Osteoblast (primary cell): ENCODE measurements around the gene TNIK. TPM values are rescaled to one million over a fixed set of nuclear protein-coding genes. Genes with fewer than 3 reads are reported as not detected.

Experiments used
- DNase-seq: peaks from one replicate; pipeline ENCODE4 v3.0.0; 2011; ENCODE audit warnings: low spot score, mixed read lengths; ENCODE audit not compliant: insufficient read length; ENCODE audit errors: missing footprints
- H2AFZ ChIP-seq: 2 replicates; pipeline ENCODE4 v1.6.0; 2011; ENCODE audit warnings: mild to moderate bottlenecking, low read length
- H3K27ac ChIP-seq: 2 replicates; pipeline ENCODE4 v1.5.1; 2011; ENCODE audit warnings: mild to moderate bottlenecking, low read depth, low read length, moderate library complexity
- H3K27me3 ChIP-seq: 2 replicates; pipeline ENCODE4 v1.6.0; 2012; ENCODE audit warnings: mild to moderate bottlenecking, control low read depth, inconsistent platforms, low read length, moderate library complexity; ENCODE audit not compliant: insufficient read depth
- H3K36me3 ChIP-seq: 2 replicates; pipeline ENCODE4 v1.5.1; 2011; ENCODE audit warnings: mild to moderate bottlenecking, low read length, control low read depth, moderate library complexity; ENCODE audit not compliant: insufficient read depth
- H3K4me1 ChIP-seq: 2 replicates; pipeline ENCODE4 v1.5.1; 2011; ENCODE audit warnings: mild to moderate bottlenecking, low read length, control low read depth, moderate library complexity; ENCODE audit not compliant: insufficient read depth
- H3K4me2 ChIP-seq: 2 replicates; pipeline ENCODE4 v1.6.0; 2011; ENCODE audit warnings: mild to moderate bottlenecking, low read length; ENCODE audit not compliant: insufficient read depth
- H3K4me3 ChIP-seq: fragments of 200-600 bp; sonication (generic); 3 replicates; pipeline ENCODE4 v1.5.1; 2012; ENCODE audit warnings: mild to moderate bottlenecking, low read length, inconsistent platforms; ENCODE audit not compliant: insufficient read depth
- H3K79me2 ChIP-seq: 2 replicates; pipeline ENCODE4 v1.6.0; 2012; ENCODE audit warnings: mild to moderate bottlenecking, low read length, control low read depth, inconsistent platforms; ENCODE audit not compliant: insufficient read depth
- H3K9me3 ChIP-seq: 2 replicates; pipeline ENCODE4 v1.5.1; 2011; ENCODE audit warnings: low read depth, low read length, control low read depth
- H4K20me1 ChIP-seq: 2 replicates; pipeline ENCODE4 v1.6.0; 2012; ENCODE audit warnings: mild to moderate bottlenecking, low read length, control low read depth; ENCODE audit not compliant: insufficient read depth
- total RNA-seq: library from RNA; depleted of rRNA; stranded (reverse); fragments of >200 nt; gene quantifications from 2 replicates; pipeline ENCODE4 v1.2.3, GENCODE V29; 2012
- TF ChIP-seq, protein P1 (sequence below): IDR thresholded peaks from 2 replicates; pipeline ENCODE4 v1.5.1; 2011; ENCODE audit warnings: mild to moderate bottlenecking, low read depth, low read length, moderate library complexity; ENCODE audit errors: extremely low read depth

TNIK gene
- total RNA-seq, 1 donor: 7.6 TPM

DNA sequence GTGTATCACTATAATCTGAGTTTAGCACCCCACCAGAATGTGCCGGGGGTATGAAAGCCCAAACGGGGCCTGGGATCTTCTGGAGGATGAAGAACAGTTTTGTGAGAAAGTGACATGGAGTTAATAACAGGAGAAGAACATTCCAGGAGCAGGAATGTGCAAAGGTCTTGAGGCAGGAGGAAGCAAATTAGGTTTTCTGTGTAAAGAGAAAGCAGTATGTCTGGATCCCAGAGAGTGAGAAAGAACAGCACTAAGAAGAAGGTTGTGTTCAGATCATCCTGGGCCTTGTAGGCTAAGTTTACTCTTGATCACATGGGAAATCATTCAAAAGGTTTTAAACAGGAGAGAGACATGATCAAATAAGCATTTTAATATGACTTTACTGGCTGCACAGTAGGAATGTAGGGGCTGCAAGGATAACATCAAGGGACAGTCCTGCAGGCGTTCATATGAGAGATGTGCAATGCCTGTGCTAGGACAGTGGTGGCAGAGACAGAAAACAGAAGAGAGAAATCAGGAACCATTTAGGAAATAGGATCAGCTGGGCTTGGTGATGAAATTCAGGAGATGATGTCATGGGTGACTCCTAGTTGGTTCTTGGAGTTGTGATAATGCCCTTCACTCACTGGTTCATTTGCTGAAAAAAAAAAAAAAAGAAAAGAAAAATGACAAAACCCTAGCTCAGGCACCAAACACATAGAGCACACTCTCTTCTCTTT is 113.5 kb downstream of the TNIK start:
- Histone ChIP-seq H3K4me2 (no peak overlapping the region), H3K27me3 (peaks cover 79% of the 10 kb centered on the region), H3K4me3 (no peak overlapping the region), H3K9me3 (no peaks in the 10 kb centered on the region), H3K27ac (no peak overlapping the region), H3K79me2 (no peaks in the 10 kb centered on the region), H3K4me1 (peaks cover 7% of the 10 kb centered on the region), H3K36me3 (no peaks in the 10 kb centered on the region), H4K20me1 (peaks cover under 1% of the 10 kb centered on the region), H2AFZ (no peak overlapping the region)
- DNase-seq: no peak
- TF ChIP-seq, protein P1, sequence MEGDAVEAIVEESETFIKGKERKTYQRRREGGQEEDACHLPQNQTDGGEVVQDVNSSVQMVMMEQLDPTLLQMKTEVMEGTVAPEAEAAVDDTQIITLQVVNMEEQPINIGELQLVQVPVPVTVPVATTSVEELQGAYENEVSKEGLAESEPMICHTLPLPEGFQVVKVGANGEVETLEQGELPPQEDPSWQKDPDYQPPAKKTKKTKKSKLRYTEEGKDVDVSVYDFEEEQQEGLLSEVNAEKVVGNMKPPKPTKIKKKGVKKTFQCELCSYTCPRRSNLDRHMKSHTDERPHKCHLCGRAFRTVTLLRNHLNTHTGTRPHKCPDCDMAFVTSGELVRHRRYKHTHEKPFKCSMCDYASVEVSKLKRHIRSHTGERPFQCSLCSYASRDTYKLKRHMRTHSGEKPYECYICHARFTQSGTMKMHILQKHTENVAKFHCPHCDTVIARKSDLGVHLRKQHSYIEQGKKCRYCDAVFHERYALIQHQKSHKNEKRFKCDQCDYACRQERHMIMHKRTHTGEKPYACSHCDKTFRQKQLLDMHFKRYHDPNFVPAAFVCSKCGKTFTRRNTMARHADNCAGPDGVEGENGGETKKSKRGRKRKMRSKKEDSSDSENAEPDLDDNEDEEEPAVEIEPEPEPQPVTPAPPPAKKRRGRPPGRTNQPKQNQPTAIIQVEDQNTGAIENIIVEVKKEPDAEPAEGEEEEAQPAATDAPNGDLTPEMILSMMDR: no peak

DNA sequence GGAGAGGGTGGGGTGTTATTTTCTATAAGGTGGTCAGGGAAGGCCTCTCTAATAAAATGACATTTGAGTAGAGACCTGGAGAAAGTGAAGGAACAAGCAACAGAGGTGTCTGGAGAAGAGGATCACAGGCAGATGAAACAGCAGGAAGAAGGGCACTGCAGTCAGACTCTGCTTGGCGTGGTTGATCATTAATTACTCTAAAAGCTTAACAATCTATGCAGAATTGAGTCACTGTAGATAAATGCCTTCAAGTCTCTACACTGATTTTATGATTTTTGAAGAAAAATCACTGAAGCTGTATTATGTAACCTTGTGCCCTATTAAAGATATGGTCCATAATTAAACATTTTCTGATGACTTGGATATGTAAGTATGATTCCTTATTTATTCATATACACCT is 114.2 kb downstream of the TNIK start:
- H4K20me1 ChIP-seq: no peaks in the 10 kb centered on the region
- no peak for DNase-seq
- peaks cover 83% of the 10 kb centered on the region for H3K27me3 ChIP-seq
- no peak overlapping the region for H2AFZ ChIP-seq
- TF ChIP-seq, protein P1: no peak
- H3K27ac ChIP-seq: no peak overlapping the region
- no peak overlapping the region for H3K4me2 ChIP-seq
- peaks cover 6% of the 10 kb centered on the region for H3K4me1 ChIP-seq
- no peak overlapping the region for H3K4me3 ChIP-seq
- no peaks in the 10 kb centered on the region for H3K36me3 ChIP-seq
- H3K79me2 ChIP-seq: no peaks in the 10 kb centered on the region
- no peaks in the 10 kb centered on the region for H3K9me3 ChIP-seq

DNA sequence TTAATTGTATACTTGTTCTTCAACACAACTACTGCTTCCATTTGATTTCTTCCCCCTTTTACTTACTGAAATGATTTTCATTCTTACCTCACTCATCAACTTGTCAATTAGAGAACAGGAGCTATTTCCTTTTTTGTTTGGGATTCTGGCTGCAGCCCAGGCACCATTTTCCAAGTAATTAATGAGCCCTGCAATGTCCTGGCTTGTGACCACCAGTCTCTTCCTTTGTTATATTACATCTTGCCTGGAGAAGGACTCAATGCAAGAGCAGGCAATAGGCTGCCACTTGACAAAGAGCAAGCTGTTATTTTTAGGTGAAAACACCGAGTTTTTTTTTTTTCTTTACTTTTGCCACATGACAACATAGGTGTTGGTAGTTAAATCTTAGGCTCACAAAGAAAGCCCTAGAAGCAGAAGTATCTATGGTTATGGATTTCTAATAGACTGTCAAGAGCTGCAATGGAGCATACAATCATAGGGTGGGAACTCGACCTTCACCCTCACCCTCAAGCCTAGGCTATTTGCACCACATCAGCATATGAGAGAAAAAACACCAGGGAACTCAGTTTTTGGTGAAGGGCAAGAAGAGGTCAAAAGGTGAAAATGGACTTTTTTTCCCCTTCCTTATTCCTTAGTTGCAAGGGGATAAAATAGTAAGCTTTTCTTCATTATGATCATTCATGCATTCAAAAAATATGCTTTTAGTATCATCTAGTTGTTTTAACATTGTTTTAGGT is 114.9 kb downstream of the TNIK start:
- H3K27ac ChIP-seq: no peak overlapping the region
- no peak overlapping the region for H3K4me3 ChIP-seq
- no peaks in the 10 kb centered on the region for H3K36me3 ChIP-seq
- no peak for DNase-seq
- H3K9me3 ChIP-seq: no peaks in the 10 kb centered on the region
- TF ChIP-seq, protein P1: no peak
- H3K4me1 ChIP-seq: peaks cover 6% of the 10 kb centered on the region
- H3K79me2 ChIP-seq: no peaks in the 10 kb centered on the region
- no peak overlapping the region for H3K4me2 ChIP-seq
- no peak overlapping the region for H2AFZ ChIP-seq
- H3K27me3 ChIP-seq: peaks cover 84% of the 10 kb centered on the region
- no peaks in the 10 kb centered on the region for H4K20me1 ChIP-seq

DNA sequence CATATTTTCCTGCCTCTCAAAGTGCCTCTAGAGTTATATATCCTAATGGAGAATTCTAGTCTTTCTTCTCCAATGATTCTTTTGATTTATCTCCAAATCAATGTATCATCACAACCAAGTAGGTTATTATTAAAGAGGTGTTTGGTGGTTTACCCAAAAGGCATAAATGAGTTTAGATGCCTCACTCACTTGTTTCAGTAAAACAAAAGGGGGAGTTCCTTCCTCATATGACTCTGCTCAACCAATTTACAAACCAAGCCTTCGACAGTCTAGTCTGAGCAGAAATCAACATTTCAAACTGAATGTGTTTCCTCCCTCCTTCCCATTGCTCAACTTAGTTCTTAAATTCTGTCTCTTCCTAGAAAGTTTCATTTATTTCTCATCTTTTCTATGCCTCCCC is 116.5 kb downstream of the TNIK start:
- peaks cover 74% of the 10 kb centered on the region for H3K27me3 ChIP-seq
- TF ChIP-seq, protein P1: no peak
- H3K79me2 ChIP-seq: no peaks in the 10 kb centered on the region
- no peak overlapping the region for H2AFZ ChIP-seq
- H3K27ac ChIP-seq: no peak overlapping the region
- H3K9me3 ChIP-seq: no peaks in the 10 kb centered on the region
- no peaks in the 10 kb centered on the region for H4K20me1 ChIP-seq
- no peaks in the 10 kb centered on the region for H3K36me3 ChIP-seq
- no peak overlapping the region for H3K4me2 ChIP-seq
- H3K4me3 ChIP-seq: no peak overlapping the region
- H3K4me1 ChIP-seq: peaks cover 6% of the 10 kb centered on the region
- DNase-seq: no peak
